Activated CD4-positive, alpha-beta T cell treated with anti-CD3 and anti-CD28 coated beads, Interleukin-2, Interleukin-4, amounts not matched to agents 100 ng/mL and 50 ng/mL, durations not matched to agents 16 hours and 8 hours (primary cell): ENCODE data around the gene PRPSAP2.
A peak's percentile ranks its signal among the peaks of the same experiment; 100 is the strongest.
"Not testable (repeated sequence)": the region's sequence is repeated elsewhere in the genome, so short reads cannot be mapped to it uniquely, and the experiment has no call there.

Experiments
- DNase-seq: peaks from one replicate; pipeline ENCODE4 v3.0.0-alpha.2; 2020; ENCODE audit warnings: low spot score

The PRPSAP2 gene

GRCh38 chr17:18857864-18858566 is at the start of gene PRPSAP2:
Gene PRPSAP2 (plus strand): TSS chr17:18858131. CDS start chr17:18865834, 7,703 bp downstream.
- peak; percentile 96 for DNase-seq

GRCh38 chr17:18815924-18816323 is 42.0 kb upstream of the PRPSAP2 start:
- not testable (repeated sequence) for DNase-seq

- DNase-seq = peak; percentile 55
Observed at GRCh38 chr17:18816489-18817371, 41.2 kb upstream of the PRPSAP2 start.

GRCh38 chr17:18821430-18821829 is 36.5 kb upstream of the PRPSAP2 start:
- DNase-seq = not testable (repeated sequence)

GRCh38 chr17:18827613-18828012 is 30.3 kb upstream of the PRPSAP2 start:
- DNase-seq = not testable (repeated sequence)

- DNase-seq = no peak
Observed at GRCh38 chr17:18848501-18848900, 9.4 kb upstream of the PRPSAP2 start.

GRCh38 chr17:18850679-18851078 is 7.3 kb upstream of the PRPSAP2 start:
- DNase-seq = no peak

GRCh38 chr17:18851201-18851600 is 6.7 kb upstream of the PRPSAP2 start:
- DNase-seq = no peak

GRCh38 chr17:18854956-18855355 is 3.0 kb upstream of the PRPSAP2 start:
- no peak for DNase-seq

GRCh38 chr17:18855831-18856569 is 1.9 kb upstream of the PRPSAP2 start:
- DNase-seq = peak; percentile 95

- no peak for DNase-seq
Observed at GRCh38 chr17:18856570-18856915, 1.4 kb upstream of the PRPSAP2 start.

- DNase-seq = peak; percentile 10
Observed at GRCh38 chr17:18858567-18859245, 775 bp downstream of the PRPSAP2 start.

- DNase-seq = no peak
Observed at GRCh38 chr17:18859256-18859655, 1.3 kb downstream of the PRPSAP2 start.

- DNase-seq = peak; percentile 82
Observed at GRCh38 chr17:18860161-18860972, 2.4 kb downstream of the PRPSAP2 start.

- DNase-seq = no peak
Observed at GRCh38 chr17:18862011-18862410, 4.1 kb downstream of the PRPSAP2 start.

- DNase-seq = not testable (repeated sequence)
Observed at GRCh38 chr17:18864996-18865395, 7.1 kb downstream of the PRPSAP2 start.

GRCh38 chr17:18866866-18867813 is 9.2 kb downstream of the PRPSAP2 start:
- DNase-seq = peak; percentile 80

GRCh38 chr17:18877104-18877645 is 19.2 kb downstream of the PRPSAP2 start:
- no peak for DNase-seq

GRCh38 chr17:18888766-18889290 is 30.9 kb downstream of the PRPSAP2 start:
- no peak for DNase-seq
